Gastrocnemius medialis (tissue), 4 donors: ENCODE measurements around the gene PCSK6.

ENCODE experiments used
- POLR2A ChIP-seq, 2 donors: fragments of 450-650 bp; IDR thresholded peaks; one replicate each; pipeline ENCODE4 v1.6.1; 2017; ENCODE audit warnings: antibody characterized with exemption in 2 of 2, mild to moderate bottlenecking in 2 of 2, moderate library complexity in 2 of 2
- TF ChIP-seq, protein P1 (sequence below), 5 experiments: fragments of 450-650 bp in 3 of 5; fragments of 200-600 bp in 2 of 5; sonication (generic) in 2 of 5; IDR thresholded peaks in 4 of 5; conservative IDR thresholded peaks in 1 of 5; 1 replicate in 4 of 5; 2 replicates in 1 of 5; pipeline ENCODE4 v1.5.1; 2016 to 2019; ENCODE audit warnings: antibody characterized with exemption in 5 of 5, mild to moderate bottlenecking in 3 of 5, moderate library complexity in 3 of 5

DNA sequence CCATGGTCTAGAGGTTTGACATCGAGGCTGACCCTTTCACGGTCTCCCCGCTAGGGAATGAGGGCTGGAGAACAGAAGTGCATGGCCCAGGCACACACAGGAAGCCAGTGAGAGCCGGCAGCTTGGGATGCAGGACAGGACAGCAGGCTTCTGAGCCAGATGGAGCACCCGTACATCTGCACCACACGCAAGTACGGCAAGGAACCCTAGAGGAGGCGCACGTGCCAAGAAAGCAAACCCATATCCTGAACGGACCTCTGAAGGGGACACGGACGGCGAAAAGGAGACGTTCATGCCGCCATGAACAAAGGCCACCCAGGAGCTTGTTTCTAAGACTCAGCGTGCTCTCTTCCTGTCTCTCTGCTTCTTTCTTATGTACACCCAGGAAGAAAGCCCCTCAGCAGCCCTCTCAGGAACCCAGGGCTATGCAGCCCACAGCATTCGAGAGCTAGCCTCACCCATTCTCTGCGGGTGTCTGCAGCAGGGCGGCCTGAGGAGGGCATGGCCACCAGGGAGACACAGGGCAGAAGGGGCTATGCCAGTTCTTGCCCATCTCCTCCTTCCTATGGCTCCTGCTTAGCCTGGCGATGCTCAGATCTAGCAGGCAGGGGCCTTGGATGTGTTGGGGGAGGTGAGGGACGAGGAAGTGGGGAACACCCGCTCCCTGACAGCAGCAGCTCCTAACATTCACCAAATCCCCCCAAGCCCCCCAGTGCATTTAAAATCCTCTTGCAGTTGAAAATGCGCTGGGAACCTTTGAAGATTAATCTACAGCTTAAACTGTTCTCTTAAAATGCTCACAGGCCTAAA lies 81.3 kb downstream of the PCSK6 start:
- TF ChIP-seq, protein P1, sequence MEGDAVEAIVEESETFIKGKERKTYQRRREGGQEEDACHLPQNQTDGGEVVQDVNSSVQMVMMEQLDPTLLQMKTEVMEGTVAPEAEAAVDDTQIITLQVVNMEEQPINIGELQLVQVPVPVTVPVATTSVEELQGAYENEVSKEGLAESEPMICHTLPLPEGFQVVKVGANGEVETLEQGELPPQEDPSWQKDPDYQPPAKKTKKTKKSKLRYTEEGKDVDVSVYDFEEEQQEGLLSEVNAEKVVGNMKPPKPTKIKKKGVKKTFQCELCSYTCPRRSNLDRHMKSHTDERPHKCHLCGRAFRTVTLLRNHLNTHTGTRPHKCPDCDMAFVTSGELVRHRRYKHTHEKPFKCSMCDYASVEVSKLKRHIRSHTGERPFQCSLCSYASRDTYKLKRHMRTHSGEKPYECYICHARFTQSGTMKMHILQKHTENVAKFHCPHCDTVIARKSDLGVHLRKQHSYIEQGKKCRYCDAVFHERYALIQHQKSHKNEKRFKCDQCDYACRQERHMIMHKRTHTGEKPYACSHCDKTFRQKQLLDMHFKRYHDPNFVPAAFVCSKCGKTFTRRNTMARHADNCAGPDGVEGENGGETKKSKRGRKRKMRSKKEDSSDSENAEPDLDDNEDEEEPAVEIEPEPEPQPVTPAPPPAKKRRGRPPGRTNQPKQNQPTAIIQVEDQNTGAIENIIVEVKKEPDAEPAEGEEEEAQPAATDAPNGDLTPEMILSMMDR (IDR thresholded peaks at IDR 0.05 in 4 of 5, conservative IDR thresholded peaks at IDR 0.05 in 1 of 5) = no peak
- no peak for TF ChIP-seq POLR2A (IDR thresholded peaks at IDR 0.05)
